ENCODE data around the gene TRIOBP. TPM values are rescaled to one million over a fixed set of nuclear protein-coding genes. Genes with fewer than 3 reads are reported as not detected.

The TRIOBP gene
- total and polyA plus RNA-seq, 2 of the 13 experiments (the other 11 are each of a cell fraction or from before 2014, with no cell fraction given): 6.1 to 15.4 TPM

DNA sequence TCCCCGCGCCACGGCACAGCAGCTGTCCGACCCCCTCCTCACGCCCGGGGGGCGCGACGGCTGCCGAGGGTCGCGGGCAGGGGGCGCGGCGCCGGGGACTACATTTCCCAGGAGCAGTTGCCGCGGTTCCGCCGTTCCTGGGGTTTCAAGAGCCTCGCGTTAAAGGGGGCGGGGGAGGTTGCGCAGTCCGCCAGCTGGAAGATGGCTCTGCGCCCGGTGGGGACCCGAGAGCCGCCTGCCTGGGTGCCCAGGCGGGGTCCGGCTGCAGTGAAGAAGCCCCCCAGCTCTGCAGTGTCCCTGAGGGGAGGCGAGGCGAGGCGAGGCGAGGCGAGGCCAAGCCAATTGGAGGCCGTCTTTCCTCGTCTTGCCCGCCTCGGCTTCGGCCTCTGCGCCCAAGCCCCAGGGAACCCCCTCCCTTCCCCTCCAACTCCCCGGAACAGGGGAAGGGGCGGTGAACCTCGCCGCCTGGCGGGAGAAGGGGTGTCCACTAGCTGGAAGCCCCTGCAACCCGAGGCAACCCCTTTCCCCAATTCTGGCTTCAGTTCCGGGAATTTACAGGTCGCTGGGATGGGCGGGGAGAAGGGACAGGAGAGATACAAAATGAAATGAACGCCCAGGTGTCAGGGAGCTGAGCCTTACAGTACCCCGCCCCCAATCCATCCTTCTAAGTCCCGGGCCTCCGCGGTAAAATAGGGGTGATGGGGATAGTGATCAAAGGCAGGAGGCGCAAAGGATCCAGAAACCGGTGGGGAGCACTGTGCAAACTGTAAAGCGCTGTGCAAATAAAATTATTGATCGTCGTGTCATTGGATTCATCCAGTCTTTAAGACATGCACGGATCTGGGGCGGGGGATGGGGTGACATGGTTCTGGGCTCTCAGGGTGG, 105.7 kb downstream of the TRIOBP start (continued):
- TF ChIP-seq PAWR (CRISPR knock-in tag; IDR thresholded peaks at IDR 0.05; ENCODE audit: borderline replicate concordance) (no peak), KLF15 (CRISPR knock-in tag; IDR thresholded peaks at IDR 0.05; ENCODE audit: borderline replicate concordance) (no peak), STAT5B (CRISPR knock-in tag; IDR thresholded peaks at IDR 0.05) (no peak), ZNF383 (CRISPR knock-in tag; IDR thresholded peaks at IDR 0.05; ENCODE audit: borderline replicate concordance) (no peak), SMAD3 (CRISPR knock-in tag; IDR thresholded peaks at IDR 0.05) (no peak; the same call in 1 of the 2 replicates), HOXA7 (CRISPR knock-in tag; IDR thresholded peaks at IDR 0.05) (no peak), FIP1L1 (IDR thresholded peaks at IDR 0.05; ENCODE audit: borderline replicate concordance, insufficient read depth, low read depth, low read length) (no peak), SRY (CRISPR knock-in tag; IDR thresholded peaks at IDR 0.05) (0 out of 2 replicates have a peak, but pooled peaks have one; percentile 25), ZNF558 (CRISPR knock-in tag; IDR thresholded peaks at IDR 0.05; ENCODE audit: borderline replicate concordance) (no peak), ZFP36L2 (CRISPR knock-in tag; IDR thresholded peaks at IDR 0.05) (no peak), ZNF530 (CRISPR knock-in tag; IDR thresholded peaks at IDR 0.05; ENCODE audit: low read depth) (no peak), TGIF2 (CRISPR knock-in tag; IDR thresholded peaks at IDR 0.05) (0 out of 2 replicates have a peak, but pooled peaks have one; percentile 40), FLYWCH1 (CRISPR knock-in tag; IDR thresholded peaks at IDR 0.05) (no peak), TEAD2 (CRISPR knock-in tag; IDR thresholded peaks at IDR 0.05) (no peak), ZNF180 (CRISPR knock-in tag; IDR thresholded peaks at IDR 0.05; ENCODE audit: borderline replicate concordance, low read depth) (no peak), ZNF552 (CRISPR knock-in tag; IDR thresholded peaks at IDR 0.05; ENCODE audit: borderline replicate concordance) (no peak), RBFOX2 (IDR thresholded peaks at IDR 0.05; ENCODE audit: low read depth, low read length) (peak; percentile 92)
- TF ChIP-seq, protein P1, sequence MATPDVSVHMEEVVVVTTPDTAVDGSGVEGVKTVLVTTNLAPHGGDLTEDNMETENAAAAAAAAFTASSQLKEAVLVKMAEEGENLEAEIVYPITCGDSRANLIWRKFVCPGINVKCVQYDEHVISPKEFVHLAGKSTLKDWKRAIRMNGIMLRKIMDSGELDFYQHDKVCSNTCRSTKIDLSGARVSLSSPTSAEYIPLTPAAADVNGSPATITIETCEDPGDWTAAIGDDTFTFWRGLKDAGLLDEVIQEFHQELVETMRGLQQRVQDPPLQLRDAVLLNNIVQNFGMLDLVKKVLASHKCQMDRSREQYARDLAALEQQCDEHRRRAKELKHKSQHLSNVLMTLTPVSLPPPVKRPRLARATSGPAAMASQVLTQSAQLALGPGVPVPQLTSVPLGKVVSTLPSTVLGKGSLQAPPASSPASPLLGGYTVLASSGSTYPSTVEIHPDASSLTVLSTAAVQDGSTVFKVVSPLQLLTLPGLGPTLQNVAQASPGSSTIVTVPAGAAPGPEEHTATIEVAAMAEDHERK (CRISPR knock-in tag; IDR thresholded peaks at IDR 0.05; ENCODE audit: low read depth): no peak
- TF ChIP-seq, protein P2, sequence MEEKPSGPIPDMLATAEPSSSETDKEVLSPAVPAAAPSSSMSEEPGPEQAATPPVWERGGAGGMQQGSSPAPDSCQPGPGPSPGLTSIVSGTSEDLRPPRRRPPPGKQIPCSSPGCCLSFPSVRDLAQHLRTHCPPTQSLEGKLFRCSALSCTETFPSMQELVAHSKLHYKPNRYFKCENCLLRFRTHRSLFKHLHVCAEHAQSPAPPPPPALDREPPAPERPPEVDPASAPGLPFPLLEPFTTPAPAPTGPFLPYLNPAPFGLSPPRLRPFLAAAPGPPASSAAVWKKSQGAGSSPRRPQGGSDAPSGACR (CRISPR knock-in tag; IDR thresholded peaks at IDR 0.05): no peak
- TF ChIP-seq, protein P3, sequence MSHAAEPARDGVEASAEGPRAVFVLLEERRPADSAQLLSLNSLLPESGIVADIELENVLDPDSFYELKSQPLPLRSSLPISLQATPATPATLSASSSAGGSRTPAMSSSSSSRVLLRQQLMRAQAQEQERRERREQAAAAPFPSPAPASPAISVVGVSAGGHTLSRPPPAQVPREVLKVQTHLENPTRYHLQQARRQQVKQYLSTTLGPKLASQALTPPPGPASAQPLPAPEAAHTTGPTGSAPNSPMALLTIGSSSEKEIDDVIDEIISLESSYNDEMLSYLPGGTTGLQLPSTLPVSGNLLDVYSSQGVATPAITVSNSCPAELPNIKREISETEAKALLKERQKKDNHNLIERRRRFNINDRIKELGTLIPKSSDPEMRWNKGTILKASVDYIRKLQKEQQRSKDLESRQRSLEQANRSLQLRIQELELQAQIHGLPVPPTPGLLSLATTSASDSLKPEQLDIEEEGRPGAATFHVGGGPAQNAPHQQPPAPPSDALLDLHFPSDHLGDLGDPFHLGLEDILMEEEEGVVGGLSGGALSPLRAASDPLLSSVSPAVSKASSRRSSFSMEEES (CRISPR knock-in tag; IDR thresholded peaks at IDR 0.05): no peak
- TF ChIP-seq, protein P4, sequence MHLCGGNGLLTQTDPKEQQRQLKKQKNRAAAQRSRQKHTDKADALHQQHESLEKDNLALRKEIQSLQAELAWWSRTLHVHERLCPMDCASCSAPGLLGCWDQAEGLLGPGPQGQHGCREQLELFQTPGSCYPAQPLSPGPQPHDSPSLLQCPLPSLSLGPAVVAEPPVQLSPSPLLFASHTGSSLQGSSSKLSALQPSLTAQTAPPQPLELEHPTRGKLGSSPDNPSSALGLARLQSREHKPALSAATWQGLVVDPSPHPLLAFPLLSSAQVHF (CRISPR knock-in tag; IDR thresholded peaks at IDR 0.05): no peak
- TF ChIP-seq, protein P5, sequence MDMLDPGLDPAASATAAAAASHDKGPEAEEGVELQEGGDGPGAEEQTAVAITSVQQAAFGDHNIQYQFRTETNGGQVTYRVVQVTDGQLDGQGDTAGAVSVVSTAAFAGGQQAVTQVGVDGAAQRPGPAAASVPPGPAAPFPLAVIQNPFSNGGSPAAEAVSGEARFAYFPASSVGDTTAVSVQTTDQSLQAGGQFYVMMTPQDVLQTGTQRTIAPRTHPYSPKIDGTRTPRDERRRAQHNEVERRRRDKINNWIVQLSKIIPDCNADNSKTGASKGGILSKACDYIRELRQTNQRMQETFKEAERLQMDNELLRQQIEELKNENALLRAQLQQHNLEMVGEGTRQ (IDR thresholded peaks at IDR 0.05; ENCODE audit: low read depth, low read length): no peak
- TF ChIP-seq, protein P5 (CRISPR knock-in tag; IDR thresholded peaks at IDR 0.05; ENCODE audit: borderline replicate concordance): no peak; the same call in 1 of the 2 replicates
